NCI-H2227 treated with DMSO at 0.1 percent for 48 hours (cell line): ENCODE results near the gene PON3.
"Not testable (repeated sequence)": the region's sequence is repeated elsewhere in the genome, so short reads cannot be mapped to it uniquely, and the experiment has no call there.

Experiments used
- DNase-seq: peaks from one replicate; lab custom pipeline; 2025; lab: John Stamatoyannopoulos, UW

Gene PON3

DNA sequence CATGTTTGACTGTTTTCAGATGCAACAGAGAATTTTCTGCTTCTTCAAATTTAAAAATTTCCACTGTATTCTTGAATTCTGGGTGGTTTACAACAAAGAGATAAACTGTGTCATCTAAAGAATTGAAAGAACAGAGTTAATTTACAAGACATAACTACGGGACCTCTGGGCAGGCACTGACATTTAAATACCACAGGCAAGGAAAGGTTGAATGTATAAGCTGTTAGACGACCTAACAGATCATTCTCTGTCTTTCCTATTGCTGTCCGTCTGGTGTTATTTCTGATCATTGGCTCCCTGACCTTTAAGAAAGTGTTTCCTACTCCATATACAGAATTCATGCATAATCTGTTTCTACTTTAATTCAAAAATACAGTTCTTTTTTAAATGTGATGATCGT, 15.5 kb upstream of the PON3 start:
- DNase-seq = no peak

DNA sequence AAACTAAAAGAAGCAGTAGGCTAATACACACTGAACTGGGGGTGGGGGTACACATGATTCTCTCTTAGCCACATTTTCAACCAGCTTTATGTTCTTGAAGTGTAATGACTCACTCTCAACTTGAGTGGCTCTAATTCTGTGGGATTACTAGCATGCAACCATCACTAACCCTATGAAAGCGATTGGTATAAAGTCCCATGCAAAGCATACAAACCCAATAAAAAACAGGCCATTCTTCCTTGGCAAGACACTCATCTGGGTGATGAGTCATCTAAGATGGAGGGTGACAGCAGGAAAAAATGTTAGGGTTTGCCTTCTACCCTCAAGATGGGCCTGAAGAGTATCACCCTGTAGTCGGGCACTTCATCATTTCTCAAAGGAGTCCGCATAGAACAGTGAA, 14.9 kb upstream of the PON3 start:
- DNase-seq = no peak

DNA sequence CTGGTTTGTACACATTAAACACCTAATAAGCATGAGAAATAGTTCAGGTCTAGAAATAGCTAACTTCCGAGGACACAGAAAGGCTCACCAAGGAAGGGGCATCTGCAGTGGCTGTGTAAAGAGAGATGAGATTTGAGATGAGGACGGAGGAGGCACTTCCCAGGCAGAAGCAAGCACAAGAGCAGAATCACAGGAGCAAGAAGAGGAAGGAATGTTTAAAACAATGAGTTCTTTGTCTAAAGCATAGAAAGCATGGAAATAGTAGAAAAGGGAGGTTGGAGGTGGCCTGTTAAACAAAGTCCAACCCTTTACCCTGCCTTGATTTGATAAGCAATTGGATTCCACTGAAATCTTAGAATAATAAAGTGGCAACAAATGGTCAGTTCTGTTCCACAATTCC, 11.6 kb upstream of the PON3 start:
- DNase-seq = no peak

DNA sequence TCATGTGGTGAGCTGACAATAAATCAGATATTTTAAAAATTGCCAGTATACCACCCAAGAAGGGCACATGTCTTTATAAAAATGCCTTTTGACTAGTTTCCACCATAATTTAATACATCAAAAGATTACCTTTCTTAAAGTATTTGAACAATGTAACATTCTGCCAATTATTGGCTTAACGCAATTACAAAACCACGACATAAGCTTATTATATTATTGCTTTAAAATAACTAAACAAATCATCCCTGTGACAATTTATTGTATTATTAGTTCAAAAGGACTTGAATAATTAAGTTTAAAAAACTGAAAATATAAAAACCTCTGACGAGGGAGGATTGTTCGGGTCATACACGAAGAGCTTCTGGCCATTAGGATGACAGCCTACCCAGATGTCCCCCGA, 9.6 kb upstream of the PON3 start:
- DNase-seq = no peak

DNA sequence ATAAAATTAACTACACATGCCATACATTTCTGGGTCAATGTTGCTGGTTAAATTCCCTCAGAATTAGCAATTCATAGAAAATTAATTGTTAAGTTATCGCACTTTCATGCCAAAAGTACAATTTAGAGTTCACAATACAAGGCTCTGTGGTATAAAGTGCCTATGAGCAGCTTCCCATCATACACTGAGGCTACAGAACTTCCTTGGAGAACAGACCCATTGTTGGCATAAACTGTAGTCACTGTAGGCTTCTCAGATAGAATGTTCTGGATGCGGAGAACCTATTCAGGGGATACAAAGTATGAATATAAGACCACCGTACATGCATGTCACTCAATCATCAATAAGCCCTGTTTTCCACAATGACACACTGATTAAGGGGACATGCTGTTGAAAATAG, 9.0 kb upstream of the PON3 start:
- no peak for DNase-seq

DNA sequence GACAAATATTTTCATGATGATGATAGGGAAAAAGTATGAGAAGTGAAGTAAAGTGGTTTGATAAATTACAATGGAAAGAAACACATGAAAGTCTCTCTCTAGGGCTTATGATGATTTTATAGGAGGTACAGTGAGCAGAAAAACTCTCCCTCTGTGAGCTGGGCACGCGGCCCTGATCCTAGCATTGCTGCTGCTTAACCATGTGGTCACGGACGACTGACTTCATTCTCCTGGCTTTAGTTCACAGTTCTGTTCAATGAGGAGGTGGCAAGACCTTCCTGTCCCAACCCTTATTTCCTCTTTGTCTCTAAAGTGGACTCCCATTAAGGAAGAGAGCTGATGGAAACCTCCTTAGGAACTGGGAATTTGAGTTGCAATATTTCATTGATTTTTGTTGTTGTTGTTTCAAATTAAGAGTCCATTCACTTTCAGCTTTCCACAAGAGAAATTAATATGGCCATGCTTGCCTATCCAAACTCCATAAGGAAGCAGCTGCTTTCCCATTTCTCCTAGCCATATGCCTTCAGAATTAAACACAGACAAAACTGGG, 8.2 kb upstream of the PON3 start:
- DNase-seq = no peak

DNA sequence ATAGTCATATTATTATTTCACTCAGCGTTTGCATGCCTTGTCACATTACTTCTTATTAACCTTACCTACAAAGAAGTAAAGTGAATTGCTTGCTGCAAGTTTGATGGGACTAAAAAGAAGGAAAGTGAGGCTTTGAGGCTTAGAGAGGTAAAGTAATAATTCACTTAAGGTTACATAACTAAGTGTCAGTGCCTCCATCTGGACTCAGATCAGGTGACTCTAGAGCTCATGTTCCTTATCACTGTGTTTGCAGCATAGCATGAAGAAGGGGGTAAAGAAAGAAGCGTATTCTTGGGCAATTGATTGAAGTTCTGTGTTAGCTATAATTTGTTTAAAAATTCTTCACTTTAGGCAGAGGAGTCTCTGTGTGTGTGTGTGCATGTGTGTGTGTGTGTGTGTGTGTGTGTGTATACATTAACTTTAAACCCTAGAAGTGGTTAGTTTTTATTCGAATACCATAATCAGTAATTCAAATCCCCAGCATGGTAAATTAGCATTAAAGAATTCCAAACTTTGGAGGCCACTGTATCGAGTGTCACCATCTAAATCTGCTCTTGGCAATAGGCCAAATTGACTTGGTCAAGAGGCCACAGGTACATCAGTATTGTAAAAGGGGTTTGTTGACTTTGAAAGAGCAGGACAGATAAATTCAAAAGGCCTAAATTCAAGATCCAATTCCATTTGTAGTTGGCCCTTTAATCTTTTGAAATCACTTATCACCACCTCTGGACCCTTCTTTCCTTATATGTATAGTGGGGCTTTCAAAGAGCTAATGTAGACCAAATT, 2.2 kb upstream of the PON3 start:
- DNase-seq = no peak

DNA sequence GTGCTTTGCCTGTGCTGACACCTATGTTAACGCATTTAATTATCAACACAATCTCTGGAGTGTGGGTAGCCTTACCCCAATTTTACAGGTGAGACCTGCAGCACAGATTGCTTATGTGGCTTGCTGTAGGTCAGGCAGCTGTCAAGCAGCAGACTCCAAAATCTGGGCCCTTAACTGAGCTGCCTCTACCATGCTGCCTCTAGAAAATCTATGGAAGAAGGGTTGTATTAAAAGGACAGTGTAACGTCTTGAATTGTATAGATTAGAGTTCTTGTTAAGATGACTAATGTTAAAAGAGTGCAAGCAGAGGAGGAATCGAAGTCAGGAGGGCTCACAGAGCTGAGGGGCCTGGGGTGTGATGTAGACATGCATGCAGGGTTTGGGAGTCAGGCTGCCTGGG, 1.2 kb upstream of the PON3 start:
- DNase-seq = no peak

DNA sequence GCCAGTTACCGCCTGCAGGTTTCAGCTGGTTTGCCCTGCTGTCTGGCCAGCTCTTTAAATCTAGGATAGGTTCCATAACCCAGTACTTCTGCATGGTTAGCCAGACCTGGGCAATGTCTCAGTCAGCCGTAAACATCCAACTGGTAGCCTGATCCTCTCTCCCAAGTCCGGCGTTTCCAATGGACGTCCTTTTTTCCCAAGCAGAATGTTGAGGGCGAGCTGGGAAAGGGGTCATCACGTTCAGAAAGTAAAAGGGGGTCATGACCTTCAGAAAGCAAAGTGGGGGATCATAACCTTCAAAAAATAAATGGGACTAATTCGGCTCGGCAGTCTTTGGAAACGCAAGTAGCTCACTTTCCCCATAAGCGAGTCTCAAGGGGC, 430 bp downstream of the PON3 start:
- DNase-seq = peak; percentile 68

DNA sequence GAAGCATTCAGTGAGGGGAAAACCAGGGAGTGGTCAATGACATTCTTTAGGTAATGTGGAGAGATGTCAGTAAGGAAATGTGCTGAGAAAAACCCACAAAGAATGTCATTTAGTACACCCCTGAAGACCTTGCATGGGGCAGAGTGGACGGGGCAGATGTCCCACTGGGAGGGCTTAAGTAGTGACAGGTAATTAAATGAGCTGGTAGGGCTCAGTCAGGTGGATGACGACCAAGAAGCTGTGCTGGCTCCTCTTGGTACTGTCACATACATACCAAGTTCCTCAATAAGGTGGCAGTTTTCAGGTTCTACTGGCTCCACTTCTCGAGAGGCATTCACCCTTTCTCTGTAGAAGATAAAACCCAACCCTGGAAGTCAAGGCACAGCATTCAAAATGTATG, 1.8 kb downstream of the PON3 start:
- no peak for DNase-seq

DNA sequence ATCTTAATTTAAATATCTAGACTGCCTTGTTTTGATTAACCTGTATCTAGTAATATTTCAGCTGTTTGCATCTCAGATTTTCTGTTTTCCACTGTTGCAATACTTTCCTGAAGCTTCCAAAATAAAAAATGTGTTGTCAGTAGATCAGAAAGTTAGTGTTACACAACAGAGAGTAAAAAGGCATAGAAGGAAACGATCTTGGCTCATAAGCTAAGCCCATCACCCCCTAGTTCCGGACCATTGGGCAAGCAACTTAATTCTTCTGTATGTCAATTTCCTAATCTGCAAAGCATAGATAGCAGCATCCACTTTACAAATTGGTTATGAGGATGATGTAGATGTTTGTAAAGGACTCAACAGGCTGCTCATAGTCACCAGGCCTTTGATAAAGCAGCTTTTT, 4.4 kb downstream of the PON3 start:
- no peak for DNase-seq

DNA sequence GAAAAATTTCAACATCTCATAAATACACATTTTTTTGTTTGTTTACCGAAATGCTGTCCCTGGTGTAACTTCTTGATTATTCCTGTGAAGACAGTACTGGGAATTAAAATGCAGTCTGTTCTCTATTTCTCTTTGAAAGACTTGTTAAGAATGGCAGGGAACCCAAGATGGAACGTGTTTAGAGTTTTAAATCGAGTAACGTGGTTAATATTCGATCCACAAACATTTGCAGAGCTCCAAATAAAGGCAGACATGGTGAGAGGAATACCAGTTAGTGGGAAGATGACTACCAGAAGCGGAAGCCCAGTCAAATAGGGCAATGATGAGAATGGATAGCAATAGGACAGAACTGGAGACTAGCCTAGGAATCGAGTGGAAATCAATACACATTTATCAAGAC, 6.7 kb downstream of the PON3 start:
- DNase-seq = no peak

DNA sequence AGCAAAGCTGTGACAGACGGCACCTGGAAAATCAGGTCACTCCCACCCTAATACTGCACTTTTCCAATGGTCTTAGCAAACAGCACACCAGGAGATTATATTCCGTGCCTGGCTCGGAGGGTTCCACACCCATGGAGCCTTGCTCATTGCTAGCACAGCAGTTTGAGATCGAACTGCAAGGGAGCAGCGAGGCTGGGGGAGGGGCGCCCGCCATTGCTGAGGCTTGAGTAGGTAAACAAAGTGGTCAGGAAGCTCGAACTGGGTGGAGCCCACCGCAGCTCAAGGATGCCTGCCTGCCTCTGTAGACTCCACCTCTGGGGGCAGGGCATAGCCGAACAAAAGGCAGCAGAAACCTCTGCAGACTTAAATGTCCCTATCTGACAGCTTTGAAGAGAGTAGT, 16.7 kb downstream of the PON3 start:
- DNase-seq = not testable (repeated sequence)

DNA sequence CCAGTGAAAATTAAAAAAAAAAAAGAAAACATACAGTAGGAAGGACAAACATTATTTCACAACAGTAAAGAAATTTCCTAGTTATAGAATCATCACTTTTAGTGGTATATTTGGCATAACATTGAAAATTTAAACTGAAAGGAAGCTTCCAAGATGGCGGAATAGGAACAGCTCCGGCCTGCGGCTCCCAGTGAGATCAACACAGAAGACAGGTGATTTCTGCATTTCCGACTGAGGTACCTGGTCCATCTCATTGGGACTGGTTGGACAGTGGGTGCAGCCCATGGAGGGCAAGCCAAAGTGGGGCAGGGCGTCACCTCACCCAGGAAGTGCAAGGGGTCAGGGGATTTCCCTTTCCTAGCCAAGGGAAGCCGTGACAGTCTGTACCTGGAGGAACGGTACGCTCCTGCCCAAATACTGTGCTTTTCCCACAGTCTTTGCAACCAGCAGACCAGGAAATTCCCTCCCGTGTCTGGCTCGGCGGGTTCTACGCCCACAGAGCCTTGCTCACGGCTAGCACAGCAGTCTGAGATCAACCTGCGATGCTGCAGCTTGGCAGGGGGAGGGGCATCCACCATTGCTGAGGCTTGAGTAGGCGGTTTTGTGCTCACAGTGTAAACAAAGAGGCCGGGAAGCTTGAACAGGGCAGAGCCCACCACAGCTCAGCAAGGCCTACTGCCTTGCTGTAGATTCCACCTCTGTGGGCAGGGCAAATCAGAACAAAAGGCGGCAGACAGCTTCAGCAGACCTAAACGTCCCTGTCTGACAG, 19.4 kb downstream of the PON3 start:
- DNase-seq = no peak

DNA sequence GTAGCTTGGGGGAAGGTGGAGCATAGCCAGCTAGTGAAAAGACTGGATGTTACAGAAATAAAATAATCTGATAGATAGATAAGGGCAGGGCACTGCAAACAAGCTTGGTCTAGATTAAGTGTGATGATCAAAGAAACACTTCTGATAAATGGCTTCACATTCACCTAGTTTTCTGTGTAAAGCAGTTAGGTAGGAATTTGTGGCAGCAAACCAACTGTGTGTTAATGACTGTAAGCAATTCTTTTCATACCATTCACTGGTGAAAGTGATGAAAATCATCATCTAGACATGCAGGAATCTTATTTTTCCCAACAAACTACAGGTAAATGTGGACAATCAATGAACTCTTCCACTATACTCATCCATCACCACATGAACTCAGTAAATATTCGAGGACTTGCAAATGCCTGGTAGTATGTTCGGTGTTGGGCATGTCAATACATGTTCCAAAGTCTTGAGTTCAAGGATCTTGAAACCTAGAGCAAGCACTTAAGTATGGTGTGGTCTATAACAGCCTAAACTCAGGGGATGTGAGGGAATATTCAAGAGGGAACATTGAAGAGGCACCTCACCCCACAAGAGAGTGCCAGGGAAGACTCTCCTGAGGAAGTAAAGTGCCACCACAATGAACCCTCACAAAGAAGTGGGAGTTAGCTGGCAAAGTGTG, 20.5 kb downstream of the PON3 start:
- DNase-seq = no peak

DNA sequence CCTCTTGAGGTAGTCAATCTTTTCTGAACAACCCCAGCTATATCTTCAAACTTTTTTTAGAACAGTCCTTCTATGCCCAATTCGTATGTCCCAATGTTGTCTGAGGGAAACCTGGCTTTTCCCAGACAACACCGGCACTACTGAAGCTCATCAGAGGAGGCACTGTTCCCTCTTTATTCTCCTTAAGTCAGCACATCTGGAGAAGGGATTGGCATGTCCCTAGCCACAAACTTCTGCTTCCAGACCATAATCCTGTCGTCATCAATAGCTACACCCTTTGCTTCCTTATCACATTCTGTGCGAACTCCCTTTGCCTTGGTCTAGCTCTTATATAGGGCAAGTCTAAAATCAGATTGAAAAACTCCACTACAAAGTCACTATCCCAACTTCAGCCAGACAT, 22.9 kb downstream of the PON3 start:
- DNase-seq = no peak

DNA sequence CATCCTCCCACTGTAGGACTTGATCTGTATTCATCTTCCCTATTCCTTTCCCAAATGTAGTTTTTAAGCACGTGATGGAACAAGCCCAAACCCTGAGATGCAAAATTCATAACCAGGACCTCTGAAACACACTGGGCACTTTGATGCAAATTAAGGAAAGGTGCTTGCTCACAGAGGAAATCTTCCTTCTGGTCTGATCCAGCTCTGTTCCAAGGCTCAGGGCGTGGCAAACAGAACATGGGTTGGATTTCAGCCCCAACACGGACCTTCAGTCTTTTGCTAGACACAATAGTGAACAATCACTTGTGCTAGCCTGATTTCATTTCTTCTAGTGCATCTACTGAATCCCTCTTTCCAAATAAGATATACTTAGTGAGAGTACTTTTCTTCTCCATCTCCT, 27.9 kb downstream of the PON3 start:
- no peak for DNase-seq

DNA sequence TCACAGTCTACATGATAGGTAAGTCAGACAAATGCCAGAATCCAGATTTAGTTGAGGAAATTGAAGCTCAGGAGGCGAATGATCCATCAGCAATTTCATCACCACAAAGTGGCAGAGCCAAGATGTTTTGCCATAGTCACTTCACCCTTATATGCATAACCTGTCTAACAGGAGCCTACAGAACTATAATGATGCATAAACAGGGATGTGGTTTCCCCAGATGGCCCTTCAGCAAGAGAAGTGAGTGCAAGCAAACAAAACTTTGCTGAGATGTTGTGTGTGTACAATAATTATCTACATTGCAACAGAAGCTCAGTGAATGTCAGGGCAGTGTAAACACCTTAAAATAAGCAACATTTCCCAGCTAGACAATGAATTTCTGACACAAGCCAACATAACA, 28.6 kb downstream of the PON3 start:
- no peak for DNase-seq

DNA sequence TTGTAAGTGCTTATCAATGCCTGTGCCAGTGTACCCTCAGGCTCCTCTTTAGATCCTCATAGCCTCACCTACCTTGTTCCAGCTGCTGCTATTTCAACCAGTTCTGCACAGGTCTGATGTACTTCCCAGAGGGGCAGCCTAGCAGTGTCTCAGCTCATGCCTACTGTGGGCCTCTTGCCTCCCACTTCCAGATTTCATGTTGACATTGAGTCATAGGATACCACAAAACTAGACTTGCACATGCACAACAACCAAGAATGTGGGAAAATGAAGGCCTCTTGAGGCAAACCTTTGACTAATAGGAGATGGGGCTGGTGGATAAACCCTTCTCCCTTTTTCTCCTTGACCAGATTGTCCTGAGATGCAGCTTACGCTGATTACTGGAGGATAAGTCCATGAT, 31.0 kb downstream of the PON3 start:
- DNase-seq = no peak

DNA sequence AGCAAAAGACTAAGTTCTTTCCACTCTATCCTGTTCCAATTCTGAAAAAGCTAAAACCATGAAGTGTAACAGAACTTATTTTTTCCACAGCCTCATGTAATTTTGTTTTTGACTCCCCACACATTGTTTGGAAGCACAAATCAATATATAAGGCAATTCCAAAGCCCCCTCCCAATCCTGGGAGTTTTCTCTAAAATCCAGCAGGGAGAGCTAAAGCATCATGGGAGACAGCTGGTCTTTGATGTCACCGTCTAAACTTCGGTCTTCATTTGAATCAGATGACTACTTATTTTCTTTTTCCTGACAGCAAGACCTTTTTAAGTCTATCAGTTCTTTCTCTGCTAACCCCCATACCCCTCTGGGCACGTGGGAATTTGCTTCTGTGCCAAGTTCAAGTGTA, 38.6 kb downstream of the PON3 start:
- no peak for DNase-seq

DNA sequence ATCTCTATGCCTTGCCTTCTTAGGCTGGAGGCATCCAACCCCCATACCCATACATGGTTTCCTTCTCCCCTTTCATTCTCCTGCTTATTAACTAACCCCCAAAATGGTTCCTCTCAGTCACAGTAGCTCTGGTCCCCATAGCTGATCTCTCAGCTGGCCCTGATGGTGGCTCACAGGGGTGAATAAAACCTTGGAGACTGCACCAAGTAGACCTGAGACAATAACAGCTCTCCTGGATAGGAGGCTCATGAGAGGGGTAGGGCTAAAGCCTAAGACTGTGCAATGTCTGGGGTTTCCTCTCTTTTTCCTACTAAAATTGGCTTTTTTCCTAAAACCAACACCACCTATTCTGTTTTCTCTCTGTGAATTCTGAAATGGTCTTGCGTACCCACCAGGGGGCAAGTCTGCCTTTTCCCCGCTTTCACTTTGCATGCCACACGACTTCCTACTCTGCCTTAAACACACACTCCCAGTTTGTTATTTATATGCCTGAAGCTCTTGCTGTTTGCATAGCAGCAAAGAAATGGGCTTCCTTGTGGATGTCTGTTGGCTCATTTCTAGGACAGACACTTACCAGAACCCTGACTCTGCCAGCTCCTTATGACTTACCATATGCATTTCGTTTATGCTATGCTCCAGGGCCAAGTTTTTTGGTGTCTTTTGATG, 53.4 kb downstream of the PON3 start:
- DNase-seq = no peak

DNA sequence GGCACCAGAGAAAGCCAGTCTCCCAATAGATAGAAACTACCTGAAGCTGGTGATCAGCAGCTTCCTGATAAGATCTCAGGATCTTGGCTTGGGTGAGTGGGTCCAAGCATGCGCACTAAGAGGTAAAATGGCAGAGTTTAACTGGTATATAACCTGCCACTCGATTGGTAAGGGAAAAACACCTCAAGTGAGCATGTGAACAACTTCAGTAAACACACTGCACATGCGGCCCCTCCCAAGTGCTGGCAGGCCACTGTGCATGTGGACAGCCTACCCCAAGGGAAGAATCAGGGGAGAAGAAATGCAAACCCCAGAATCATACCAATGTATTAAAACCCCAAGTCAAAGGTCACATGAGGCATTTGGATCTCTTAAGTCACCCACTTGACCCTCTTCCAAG, 54.1 kb downstream of the PON3 start:
- DNase-seq = no peak
